Natural killer cell (primary cell): ENCODE measurements around the gene GFI1B. TPM values are rescaled to one million over a fixed set of nuclear protein-coding genes. Genes with fewer than 3 reads are reported as not detected.

Experiments
- ATAC-seq, 3 donors: fragments of 150-1000 bp in 2 of 3; fragments of 200-7000 bp in 1 of 3; cut with Tn5 transposase; 1 replicate in 1 of 3; 2 replicates in 2 of 3; pipeline ENCODE4 v1.10.0; 2021; ENCODE audit warnings: mild to moderate bottlenecking in 2 of 3, moderate library complexity in 2 of 3
- DNase-seq, 2 donors: peaks; one replicate each; pipeline versions ENCODE4 v3.0.0 to v3.0.0-alpha.2; 2013 to 2021; ENCODE audit warnings: mixed read lengths in 1 of 2
- H3K27ac ChIP-seq: one replicate; pipeline ENCODE4 v1.5.1; 2013; ENCODE audit warnings: mild to moderate bottlenecking, low read length
- H3K27me3 ChIP-seq: one replicate; pipeline ENCODE4 v1.6.1; 2013; ENCODE audit warnings: low read length; ENCODE audit not compliant: control insufficient read depth, insufficient read depth
- H3K36me3 ChIP-seq: one replicate; pipeline ENCODE4 v1.6.1; 2013; ENCODE audit warnings: low read length; ENCODE audit not compliant: control insufficient read depth, insufficient read depth
- H3K4me1 ChIP-seq: one replicate; pipeline ENCODE4 v1.6.1; 2013; ENCODE audit warnings: low read length; ENCODE audit not compliant: control insufficient read depth, insufficient read depth
- H3K4me3 ChIP-seq: one replicate; pipeline ENCODE4 v1.5.1; 2013; ENCODE audit warnings: low read length
- H3K9me3 ChIP-seq: one replicate; pipeline ENCODE4 v1.6.1; 2013; ENCODE audit warnings: low read length; ENCODE audit not compliant: control insufficient read depth, insufficient read depth
- H3K27ac Mint-ChIP-seq, 2 donors: one replicate each; pipeline ENCODE4 v1.8.0; 2022; ENCODE audit warnings: mild to moderate bottlenecking in 2 of 2, mixed read lengths in 2 of 2, moderate library complexity in 1 of 2
- H3K27me3 Mint-ChIP-seq, 2 donors: one replicate each; pipeline ENCODE4 v1.8.0; 2022; ENCODE audit warnings: low read depth in 2 of 2, mixed read lengths in 2 of 2
- H3K36me3 Mint-ChIP-seq: one replicate; pipeline ENCODE4 v1.8.0; 2022; ENCODE audit warnings: mixed read lengths
- H3K4me1 Mint-ChIP-seq, 2 donors: one replicate each; pipeline ENCODE4 v1.8.0; 2022; ENCODE audit warnings: mixed read lengths in 2 of 2
- H3K4me3 Mint-ChIP-seq: one replicate; pipeline ENCODE4 v1.8.0; 2022; ENCODE audit warnings: mild to moderate bottlenecking, moderate library complexity, mixed read lengths
- H3K9me3 Mint-ChIP-seq, 2 donors: one replicate each; pipeline ENCODE4 v1.8.0; 2022; ENCODE audit warnings: mixed read lengths in 2 of 2
- WGBS: methylation state at CpG from one replicate; pipeline ENCODE4 v1.1.7; 2013; ENCODE audit warnings: missing lambda C conversion rate; ENCODE audit not compliant: insufficient coverage; 5-methylcytosine and 5-hydroxymethylcytosine counted together
- intact Hi-C: fragments of 100-400 bp; cut with micrococcal nuclease; formaldehyde crosslinking; loops from one replicate; pipeline ENCODE4 v1.14.2; 2022
- total RNA-seq, 4 donors: library from RNA; stranded (reverse); fragments of 120-200 nt in 1 of 4; gene quantifications; one replicate each; pipeline versions ENCODE4 v1.2.3 to v1.2.4, GENCODE V29; 2013 to 2022
- TF ChIP-seq, protein P1 (sequence below): fragments of 200-600 bp; IDR thresholded peaks from one replicate; pipeline ENCODE4 v1.8.0; 2022; ENCODE audit warnings: antibody characterized with exemption

GFI1B gene
- total RNA-seq, 3 donors from 2014 or later (not counting 1 experiment from before 2014, with no cell fraction given): 0.41 to 3.3 (median 2.8) TPM

- Histone ChIP-seq H3K4me3 (no peak overlapping the region), H3K9me3 (no peaks in the 10 kb centered on the region), H3K27ac (no peak overlapping the region), H3K27me3 (peaks cover under 1% of the 10 kb centered on the region), H3K4me1 (peaks cover 19% of the 10 kb centered on the region), H3K36me3 (no peaks in the 10 kb centered on the region)
- ATAC-seq: no peak
- H3K4me1 Mint-ChIP-seq: peaks cover 5 to 8% of the 10 kb centered on the region in 2 donors
- TF ChIP-seq, protein P1, sequence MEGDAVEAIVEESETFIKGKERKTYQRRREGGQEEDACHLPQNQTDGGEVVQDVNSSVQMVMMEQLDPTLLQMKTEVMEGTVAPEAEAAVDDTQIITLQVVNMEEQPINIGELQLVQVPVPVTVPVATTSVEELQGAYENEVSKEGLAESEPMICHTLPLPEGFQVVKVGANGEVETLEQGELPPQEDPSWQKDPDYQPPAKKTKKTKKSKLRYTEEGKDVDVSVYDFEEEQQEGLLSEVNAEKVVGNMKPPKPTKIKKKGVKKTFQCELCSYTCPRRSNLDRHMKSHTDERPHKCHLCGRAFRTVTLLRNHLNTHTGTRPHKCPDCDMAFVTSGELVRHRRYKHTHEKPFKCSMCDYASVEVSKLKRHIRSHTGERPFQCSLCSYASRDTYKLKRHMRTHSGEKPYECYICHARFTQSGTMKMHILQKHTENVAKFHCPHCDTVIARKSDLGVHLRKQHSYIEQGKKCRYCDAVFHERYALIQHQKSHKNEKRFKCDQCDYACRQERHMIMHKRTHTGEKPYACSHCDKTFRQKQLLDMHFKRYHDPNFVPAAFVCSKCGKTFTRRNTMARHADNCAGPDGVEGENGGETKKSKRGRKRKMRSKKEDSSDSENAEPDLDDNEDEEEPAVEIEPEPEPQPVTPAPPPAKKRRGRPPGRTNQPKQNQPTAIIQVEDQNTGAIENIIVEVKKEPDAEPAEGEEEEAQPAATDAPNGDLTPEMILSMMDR: no peak
- WGBS: 96% methylated on average over 5 of the region's 5 CpGs
- DNase-seq: peak in 1 of 2 donors; percentile 30
- no peaks in the 10 kb centered on the region for H3K36me3 Mint-ChIP-seq
- H3K27ac Mint-ChIP-seq: no peak overlapping the region
- intact Hi-C loops: loop anchor here (2.0 kb wide), 1 partner anchor 467 kb away; no protein-coding TSS in a partner anchor
- no peaks in the 10 kb centered on the region for H3K9me3 Mint-ChIP-seq
- H3K27me3 Mint-ChIP-seq: peaks cover 6 to 12% of the 10 kb centered on the region in 2 donors
- H3K4me3 Mint-ChIP-seq: no peak overlapping the region
Measured at GRCh38 chr9:132973713-132974112, 4.8 kb upstream of the GFI1B start.

- DNase-seq: no peak
- TF ChIP-seq, protein P1: no peak
- Histone ChIP-seq H3K9me3 (no peaks in the 10 kb centered on the region), H3K27ac (no peak overlapping the region), H3K36me3 (no peaks in the 10 kb centered on the region), H3K4me3 (no peak overlapping the region), H3K27me3 (peaks cover 8% of the 10 kb centered on the region), H3K4me1 (peaks cover 22% of the 10 kb centered on the region)
- 80% methylated on average over 6 of the region's 6 CpGs for WGBS
- H3K27ac Mint-ChIP-seq: no peak overlapping the region
- no peak overlapping the region for H3K4me3 Mint-ChIP-seq
- no peak for ATAC-seq
- H3K36me3 Mint-ChIP-seq: no peaks in the 10 kb centered on the region
- H3K9me3 Mint-ChIP-seq: no peaks in the 10 kb centered on the region
- H3K4me1 Mint-ChIP-seq: peaks cover 7 to 10% of the 10 kb centered on the region in 2 donors
- peaks cover 15 to 22% of the 10 kb centered on the region in 2 donors for H3K27me3 Mint-ChIP-seq
- intact Hi-C loops: loop anchor here (2.0 kb wide), 1 partner anchor 47 kb away; no protein-coding TSS in a partner anchor
Measured at GRCh38 chr9:132975961-132976360, 2.5 kb upstream of the GFI1B start.

DNA sequence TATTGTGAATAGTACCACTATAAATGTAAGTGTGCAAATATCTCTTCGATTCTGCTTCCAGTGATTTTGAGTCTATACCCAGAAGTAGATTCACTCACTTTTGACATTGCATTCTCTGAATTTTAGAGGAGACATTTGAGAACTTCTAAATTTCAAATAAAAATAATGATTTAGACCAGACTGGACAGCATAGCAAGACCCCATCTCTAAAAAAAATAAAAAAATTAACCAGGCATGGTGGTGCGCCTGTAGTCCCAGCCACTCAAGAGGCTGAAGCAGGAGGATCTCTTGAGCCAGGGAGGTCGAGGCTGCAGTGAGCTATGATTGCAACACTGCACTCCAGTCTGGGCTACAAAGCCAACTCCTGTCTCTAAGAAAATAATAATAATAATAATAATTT lies 1.9 kb upstream of the GFI1B start:
- Histone ChIP-seq H3K27ac (no peak overlapping the region), H3K4me1 (peaks cover 22% of the 10 kb centered on the region), H3K4me3 (no peak overlapping the region), H3K27me3 (peaks cover 8% of the 10 kb centered on the region), H3K9me3 (no peaks in the 10 kb centered on the region), H3K36me3 (no peaks in the 10 kb centered on the region)
- intact Hi-C loops: loop anchor here (2.0 kb wide), 1 partner anchor 46 kb away; no protein-coding TSS in a partner anchor
- Mint-ChIP-seq H3K4me1 (peaks cover 7 to 10% of the 10 kb centered on the region in 2 donors), H3K9me3 (no peaks in the 10 kb centered on the region), H3K27ac (no peak overlapping the region), H3K36me3 (no peaks in the 10 kb centered on the region), H3K27me3 (peaks cover 15 to 20% of the 10 kb centered on the region in 2 donors), H3K4me3 (no peak overlapping the region)
- 72% methylated on average over 2 of the region's 3 CpGs for WGBS
- TF ChIP-seq, protein P1: no peak
- no peak for ATAC-seq
- DNase-seq: no peak

DNA sequence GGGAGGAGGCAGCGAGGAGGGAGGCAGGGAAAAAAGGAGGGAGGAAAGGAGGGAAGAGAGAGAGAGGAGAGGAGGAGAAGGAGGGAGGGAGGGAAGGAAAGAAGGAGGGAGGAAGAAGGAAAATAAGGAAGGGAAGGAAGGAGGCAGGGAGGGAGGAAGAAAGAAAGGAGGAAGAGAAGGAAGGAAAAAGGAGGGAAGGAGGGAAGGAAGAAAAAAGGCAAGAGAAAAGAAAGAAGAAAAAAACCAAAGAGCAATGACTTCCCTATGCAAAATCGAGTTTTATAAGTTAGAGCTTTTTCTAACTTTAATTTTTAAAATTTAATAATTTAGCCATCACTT lies 413 bp upstream of the GFI1B start:
- ATAC-seq (no peak), DNase-seq (no peak)
- Histone ChIP-seq H3K36me3 (no peaks in the 10 kb centered on the region), H3K4me1 (peaks cover 20% of the 10 kb centered on the region), H3K9me3 (no peaks in the 10 kb centered on the region), H3K4me3 (no peak overlapping the region), H3K27ac (no peak overlapping the region), H3K27me3 (peaks cover 8% of the 10 kb centered on the region)
- Mint-ChIP-seq H3K4me1 (peaks cover 5 to 15% of the 10 kb centered on the region in 2 donors), H3K4me3 (no peak overlapping the region), H3K9me3 (no peaks in the 10 kb centered on the region), H3K36me3 (no peaks in the 10 kb centered on the region), H3K27me3 (peaks cover 15 to 17% of the 10 kb centered on the region in 2 donors), H3K27ac (no peak overlapping the region)
- 10% methylated on average over 1 of the region's 2 CpGs for WGBS
- intact Hi-C loops: no loop called here
- TF ChIP-seq, protein P1: no peak
